HUES64 (cell line): Measurements from ENCODE around the gene OSBPL9. TPM values are rescaled to one million over a fixed set of nuclear protein-coding genes. Genes with fewer than 3 reads are reported as not detected.
A peak's percentile ranks its signal among the peaks of the same experiment; 100 is the strongest.

Source experiments
- H3K27ac ChIP-seq: 2 replicates; pipeline ENCODE4 v1.7.0; 2013; ENCODE audit warnings: low read depth, low read length, inconsistent platforms
- H3K27me3 ChIP-seq: 2 replicates; pipeline ENCODE4 v1.6.1; 2013; ENCODE audit warnings: mild to moderate bottlenecking, low read length; ENCODE audit not compliant: insufficient read depth
- H3K36me3 ChIP-seq: 2 replicates; pipeline ENCODE4 v1.6.1; 2013; ENCODE audit warnings: mild to moderate bottlenecking, low read length; ENCODE audit not compliant: insufficient read depth
- H3K4me1 ChIP-seq: 2 replicates; pipeline ENCODE4 v1.6.1; 2013; ENCODE audit warnings: mild to moderate bottlenecking, low read length, moderate library complexity; ENCODE audit not compliant: insufficient read depth
- H3K4me3 ChIP-seq: 2 replicates; pipeline ENCODE4 v1.5.1; 2013; ENCODE audit warnings: mild to moderate bottlenecking, low read length, moderate library complexity
- H3K9ac ChIP-seq: 2 replicates; pipeline ENCODE4 v1.6.1; 2013; ENCODE audit warnings: mild to moderate bottlenecking, low read depth, low read length
- H3K9me3 ChIP-seq: 2 replicates; pipeline ENCODE4 v1.6.1; 2013; ENCODE audit warnings: low read depth, low read length; ENCODE audit not compliant: insufficient read depth
- WGBS: fragments of 150-250, 120-280 bp; methylation state at CpG from one replicate; pipeline ENCODE4 v1.1.7; 2013; ENCODE audit warnings: missing lambda C conversion rate; 5-methylcytosine and 5-hydroxymethylcytosine counted together
- polyA plus RNA-seq, 2 experiments: library from polyadenylated mRNA; stranded (reverse); fragments of 50-300 nt; gene quantifications; one replicate each; pipeline ENCODE4 v1.2.3, GENCODE V29; 2013

Gene OSBPL9
- polyA plus RNA-seq (2013, experiment 1 of 2), result 60.0 TPM
- 70.1 TPM for polyA plus RNA-seq (2013, experiment 2 of 2)

DNA sequence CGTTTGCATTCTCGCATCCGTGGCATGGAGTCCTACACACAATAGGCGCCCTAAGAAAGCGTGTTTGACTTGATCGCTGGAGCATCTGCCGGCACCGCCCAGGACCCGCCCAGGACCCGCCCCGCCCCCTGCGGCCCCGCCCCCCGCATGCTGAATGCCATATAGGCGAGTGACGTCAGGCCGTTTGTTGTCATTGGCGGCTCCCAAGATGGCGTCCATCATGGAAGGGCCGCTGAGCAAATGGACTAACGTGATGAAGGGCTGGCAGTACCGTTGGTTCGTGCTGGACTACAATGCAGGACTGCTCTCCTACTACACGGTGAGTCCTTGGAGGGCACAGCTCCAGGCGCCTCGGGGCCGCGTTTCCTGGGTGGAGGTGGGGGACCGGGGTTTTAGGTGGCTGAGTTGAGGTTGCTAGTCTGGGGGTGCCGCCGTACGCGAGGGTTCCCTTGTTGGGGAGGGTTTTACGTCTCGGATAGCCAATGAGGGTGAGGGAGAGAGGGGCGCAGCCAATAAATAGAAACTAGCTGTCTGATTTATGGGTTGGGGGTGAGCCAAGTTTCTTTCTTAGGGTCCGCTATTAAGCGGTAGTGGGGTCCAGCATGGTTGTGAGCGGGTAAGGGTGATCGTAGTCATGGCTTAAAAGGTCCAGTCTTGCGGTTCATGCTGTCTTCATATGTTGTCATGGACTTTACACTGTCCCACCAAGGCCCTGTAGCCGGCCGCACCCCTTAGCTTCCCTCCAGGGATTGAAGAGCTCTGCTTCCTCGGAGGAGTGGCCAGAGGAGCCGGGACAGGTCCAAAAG is at the start of gene OSBPL9:
TSS of gene OSBPL9 (plus strand) at position 190 of the 806 bp plus-strand sequence. CDS start at position 209, 19 bp downstream.
- peak within 1 kb of the TSS; percentile 83 for H3K9ac ChIP-seq
- H3K27me3 ChIP-seq, result no peaks in the 10 kb centered on the region
- no peaks in the 10 kb centered on the region for H3K9me3 ChIP-seq
- peak within 1 kb of the TSS; percentile 82 for H3K27ac ChIP-seq
- WGBS, result under 1% methylated on average over 45 of the region's 45 CpGs
- peak within 1 kb of the TSS; percentile 95 for H3K4me3 ChIP-seq
- H3K36me3 ChIP-seq, result no peaks in the 10 kb centered on the region
- H3K4me1 ChIP-seq, result peaks cover 19% of the 10 kb centered on the region

- Histone ChIP-seq H3K9ac (no peak overlapping the region), H3K9me3 (no peaks in the 10 kb centered on the region), H3K4me1 (peaks cover 26% of the 10 kb centered on the region), H3K27ac (no peak overlapping the region), H3K4me3 (no peak overlapping the region), H3K36me3 (no peaks in the 10 kb centered on the region), H3K27me3 (no peaks in the 10 kb centered on the region)
These were observed 49.2 kb upstream of the OSBPL9 start for GRCh38 chr1:51567653-51568052.

DNA sequence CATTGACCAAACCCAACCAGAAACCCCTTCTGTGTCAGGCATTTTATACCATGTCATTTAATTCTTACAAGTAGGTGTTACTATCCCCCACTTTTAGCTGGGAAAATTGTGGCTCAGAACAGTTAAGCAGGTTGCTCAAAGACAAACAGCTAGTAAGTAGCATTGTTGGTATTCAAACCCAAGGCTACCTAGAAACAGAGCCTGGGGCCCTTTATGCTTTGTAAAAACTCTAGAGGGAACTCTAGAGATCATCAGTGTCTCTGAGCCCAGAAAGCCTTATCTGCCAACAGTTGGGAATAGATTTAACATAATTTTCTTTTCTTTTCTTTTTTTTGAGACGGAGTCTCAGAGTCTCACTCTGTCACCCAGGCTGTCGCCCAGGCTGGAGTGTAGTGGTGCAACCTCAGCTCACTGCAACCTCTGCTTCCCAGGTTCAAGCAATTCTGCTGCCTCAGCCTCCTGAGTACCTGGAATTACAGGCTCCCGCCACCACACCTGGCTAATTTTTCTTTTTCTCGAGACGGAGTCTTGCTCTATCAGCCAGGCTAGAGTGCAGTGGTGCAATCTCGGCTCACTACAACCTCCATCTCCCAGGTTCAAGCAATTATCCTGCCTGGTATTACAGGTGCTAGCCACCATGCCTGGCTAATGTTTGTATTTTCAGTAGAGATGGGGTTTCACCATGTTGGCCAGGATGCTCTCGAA is 48.5 kb upstream of the OSBPL9 start:
- Histone ChIP-seq H3K27me3 (no peaks in the 10 kb centered on the region), H3K9me3 (no peaks in the 10 kb centered on the region), H3K9ac (no peak overlapping the region), H3K4me1 (peaks cover 26% of the 10 kb centered on the region), H3K4me3 (no peak overlapping the region), H3K27ac (no peak overlapping the region), H3K36me3 (no peaks in the 10 kb centered on the region)
- 91% methylated on average over 7 of the region's 7 CpGs for WGBS

DNA sequence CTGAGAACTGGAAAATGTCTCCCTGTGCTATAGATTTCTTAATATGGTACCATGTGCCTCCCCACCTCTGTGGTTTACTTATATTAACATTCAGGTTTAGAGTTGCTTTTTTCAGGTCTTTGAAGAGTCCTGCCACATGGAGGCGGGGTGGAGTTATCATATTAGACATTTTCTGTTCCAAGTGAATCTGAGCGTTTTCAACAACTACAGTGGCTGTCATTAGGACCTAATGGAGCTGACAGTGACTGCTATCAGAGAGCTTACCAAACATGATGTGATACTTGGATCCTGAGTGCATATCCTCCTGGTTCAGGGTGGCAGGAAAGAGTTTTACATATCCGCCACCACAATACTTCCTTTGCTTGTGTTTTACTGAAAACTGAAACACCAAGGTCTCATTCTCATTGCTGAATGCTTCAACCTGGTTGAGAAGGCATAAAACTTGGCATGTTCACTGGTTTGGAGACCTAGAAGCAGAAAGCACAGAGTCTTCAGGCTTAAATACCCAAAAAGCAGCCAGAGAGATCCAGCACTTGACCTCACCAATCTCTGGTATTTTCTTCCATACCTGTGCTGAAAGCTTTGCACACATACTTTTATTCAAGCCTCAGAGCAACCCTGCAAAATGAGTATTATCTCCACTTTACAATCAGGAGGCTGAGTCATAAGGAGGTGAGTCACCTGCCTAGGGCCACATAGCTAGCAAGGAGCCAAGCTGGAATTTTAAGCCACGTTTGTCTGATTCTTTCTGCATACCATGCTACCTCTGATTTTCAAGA is 47.4 kb upstream of the OSBPL9 start:
- Histone ChIP-seq H3K36me3 (no peaks in the 10 kb centered on the region), H3K9ac (peak overlapping the region; percentile 43; the same call in 1 of the 2 replicates), H3K4me1 (peaks cover 26% of the 10 kb centered on the region), H3K9me3 (no peaks in the 10 kb centered on the region), H3K4me3 (no peak overlapping the region), H3K27me3 (no peaks in the 10 kb centered on the region), H3K27ac (peak overlapping the region; percentile 75)
- 73% methylated on average over 4 of the region's 4 CpGs for WGBS

DNA sequence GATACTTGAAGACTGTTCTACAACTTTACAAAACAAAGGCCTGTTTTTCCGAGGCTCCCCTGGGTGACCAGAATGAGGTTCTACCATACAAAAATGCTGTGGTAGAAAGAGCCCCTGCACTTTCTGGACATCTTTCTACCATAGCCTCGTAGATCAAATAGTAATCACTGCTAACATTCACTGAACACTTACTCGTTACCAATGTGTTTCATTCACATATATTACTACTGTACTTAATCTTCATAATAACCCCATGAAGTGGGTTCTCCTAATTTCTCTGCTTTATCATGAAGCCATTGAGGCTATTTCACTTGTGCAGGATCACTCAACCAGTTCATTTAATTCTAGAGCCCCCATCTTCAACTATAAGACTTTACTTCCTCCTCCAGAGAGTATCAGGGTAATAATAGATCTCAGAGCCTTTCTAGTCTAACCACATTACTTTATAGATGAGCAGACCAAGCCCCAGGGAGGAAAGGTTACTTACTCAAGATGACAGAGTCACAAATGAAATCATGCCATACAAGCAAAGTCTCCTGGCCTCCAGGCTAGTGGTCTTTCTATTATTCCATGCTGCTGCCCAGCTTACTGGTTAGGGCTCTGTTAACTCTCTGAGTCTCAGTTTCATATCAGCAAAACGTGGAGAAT is 46.7 kb upstream of the OSBPL9 start:
- 77% methylated on average over 4 of the region's 4 CpGs for WGBS
- Histone ChIP-seq H3K9ac (peak overlapping the region; percentile 19; the same call in 1 of the 2 replicates), H3K4me3 (no peak overlapping the region), H3K9me3 (no peaks in the 10 kb centered on the region), H3K27ac (peak overlapping the region; percentile 46; the same call in 1 of the 2 replicates), H3K36me3 (no peaks in the 10 kb centered on the region), H3K27me3 (no peaks in the 10 kb centered on the region), H3K4me1 (peaks cover 26% of the 10 kb centered on the region)

- no peaks in the 10 kb centered on the region for H3K27me3 ChIP-seq
- peaks cover 26% of the 10 kb centered on the region for H3K4me1 ChIP-seq
- no peak overlapping the region for H3K9ac ChIP-seq
- WGBS, result 99% methylated on average over 4 of the region's 4 CpGs
- H3K27ac ChIP-seq, result no peak overlapping the region
- H3K36me3 ChIP-seq, result no peaks in the 10 kb centered on the region
- H3K4me3 ChIP-seq, result no peak overlapping the region
- H3K9me3 ChIP-seq, result no peaks in the 10 kb centered on the region
These were observed 44.5 kb upstream of the OSBPL9 start for GRCh38 chr1:51572365-51572764.

GRCh38 chr1:51574796-51575195 is 42.1 kb upstream of the OSBPL9 start:
- no peaks in the 10 kb centered on the region for H3K9me3 ChIP-seq
- no peaks in the 10 kb centered on the region for H3K36me3 ChIP-seq
- H3K4me1 ChIP-seq, result peaks cover 17% of the 10 kb centered on the region; the same call in 1 of the 2 replicates
- H3K27me3 ChIP-seq, result no peaks in the 10 kb centered on the region
- H3K27ac ChIP-seq, result no peak overlapping the region
- H3K9ac ChIP-seq, result no peak overlapping the region
- no peak overlapping the region for H3K4me3 ChIP-seq

DNA sequence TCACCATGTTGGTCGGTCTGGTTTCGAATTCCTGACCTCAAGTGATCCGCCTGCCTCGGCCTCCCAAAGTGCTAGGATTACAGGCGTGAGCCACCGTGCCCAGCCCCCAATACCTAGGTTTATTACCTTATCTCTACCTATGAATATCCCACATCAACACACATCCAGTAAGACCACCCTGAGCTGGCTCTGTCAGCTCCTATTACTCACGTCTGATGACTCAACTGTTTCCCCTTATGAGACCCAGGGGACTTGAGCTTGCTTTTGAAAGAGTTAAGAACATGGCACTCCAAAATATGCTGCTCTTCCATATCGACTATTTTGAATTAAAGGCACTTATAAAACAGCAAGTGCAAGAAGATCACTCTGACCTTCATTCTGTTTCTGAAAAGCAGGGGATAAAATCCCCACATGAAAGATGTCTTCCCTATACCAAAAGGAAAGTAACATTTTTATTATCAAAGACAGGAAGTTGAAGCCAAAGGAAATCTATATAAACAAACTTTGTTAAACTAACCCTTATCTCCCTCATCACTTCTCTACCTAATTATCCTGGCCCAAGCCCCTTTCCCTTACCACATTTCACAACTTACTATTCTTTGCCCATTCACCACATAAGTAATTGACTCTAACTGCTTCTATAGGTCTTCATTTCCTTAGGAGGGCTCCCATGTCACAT is 41.3 kb upstream of the OSBPL9 start:
- Histone ChIP-seq H3K9me3 (no peaks in the 10 kb centered on the region), H3K9ac (no peak overlapping the region), H3K4me1 (peaks cover 10% of the 10 kb centered on the region; the same call in 1 of the 2 replicates), H3K27ac (no peak overlapping the region), H3K4me3 (no peak overlapping the region), H3K27me3 (no peaks in the 10 kb centered on the region), H3K36me3 (no peaks in the 10 kb centered on the region)
- 92% methylated on average over 8 of the region's 8 CpGs for WGBS

DNA sequence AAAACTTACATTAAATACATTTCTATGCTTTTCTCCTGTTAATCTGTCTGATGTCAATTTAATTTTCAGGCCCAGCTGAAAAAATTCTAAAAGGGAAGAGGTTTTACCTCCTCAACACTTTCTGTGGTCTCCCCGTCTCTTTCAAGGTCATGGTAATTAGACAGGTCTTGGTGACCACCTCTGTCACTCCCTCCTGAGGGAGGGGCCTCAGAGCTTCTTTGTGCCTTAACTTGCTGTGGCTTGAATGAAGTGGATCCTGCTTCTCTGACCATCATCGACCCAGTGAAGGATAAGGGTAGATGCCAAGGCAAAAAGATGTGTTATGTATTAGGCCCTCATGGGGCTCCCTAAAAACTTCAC is 40.8 kb upstream of the OSBPL9 start:
- Histone ChIP-seq H3K9me3 (no peaks in the 10 kb centered on the region), H3K27ac (no peak overlapping the region), H3K4me1 (peaks cover 9% of the 10 kb centered on the region; the same call in 1 of the 2 replicates), H3K4me3 (no peak overlapping the region), H3K27me3 (no peaks in the 10 kb centered on the region), H3K9ac (no peak overlapping the region), H3K36me3 (no peaks in the 10 kb centered on the region)
- 91% methylated on average over 2 of the region's 2 CpGs for WGBS

DNA sequence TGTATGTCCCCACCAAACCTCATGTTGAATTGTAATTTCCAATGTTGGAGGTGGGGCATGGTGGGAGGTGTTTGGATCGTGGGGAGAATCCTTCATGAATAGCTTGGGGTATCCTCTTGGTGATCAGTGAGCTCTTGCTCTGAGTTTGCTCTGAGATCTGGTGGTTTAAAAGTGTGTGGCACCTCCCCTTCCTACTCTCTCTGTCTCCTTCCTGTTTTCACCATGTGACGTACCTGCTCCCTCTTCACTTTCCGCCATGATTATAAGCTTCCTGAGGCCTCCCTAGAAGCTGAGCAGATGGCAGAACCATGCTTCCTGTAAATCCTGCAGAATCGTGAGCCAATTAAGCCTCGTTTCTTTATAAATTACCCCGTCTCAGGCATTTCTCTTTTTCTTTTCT is 40.0 kb upstream of the OSBPL9 start:
- 94% methylated on average over 6 of the region's 6 CpGs for WGBS
- no peaks in the 10 kb centered on the region for H3K27me3 ChIP-seq
- H3K27ac ChIP-seq, result no peak overlapping the region
- no peak overlapping the region for H3K4me3 ChIP-seq
- H3K9me3 ChIP-seq, result no peaks in the 10 kb centered on the region
- H3K4me1 ChIP-seq, result peaks cover 6% of the 10 kb centered on the region; the same call in 1 of the 2 replicates
- no peak overlapping the region for H3K9ac ChIP-seq
- H3K36me3 ChIP-seq, result no peaks in the 10 kb centered on the region
